ENCODE data around the gene TRIP11.

DNA sequence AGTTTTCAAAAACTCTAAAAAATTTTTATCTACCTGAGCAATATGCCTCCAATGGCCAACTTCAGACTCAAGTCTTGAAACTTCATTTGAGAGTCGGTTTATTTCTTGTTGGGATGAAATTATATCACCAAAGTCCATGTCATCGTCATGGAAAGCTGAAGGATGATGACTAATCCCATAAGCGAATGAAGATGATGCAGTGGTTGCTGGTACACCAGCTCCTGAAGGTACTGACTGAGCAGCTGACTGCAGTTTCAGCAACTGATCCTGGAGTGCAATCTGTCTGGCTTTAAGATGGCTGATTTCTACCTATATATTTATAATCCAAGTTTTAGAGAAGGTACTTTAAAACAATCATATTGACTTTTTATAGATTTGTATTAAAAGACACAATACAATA, 18.3 kb downstream of the TRIP11 start:
- no peak for TF ChIP-seq SYNCRIP (IDR thresholded peaks at IDR 0.05; ENCODE audit: insufficient read depth, low read depth, low read length)
- TF ChIP-seq POLR2A (IDR thresholded peaks at IDR 0.05; ENCODE audit: insufficient read depth in 1 of 2, low read depth in 2 of 2, low read length in 2 of 2), result no peak
- TF ChIP-seq, protein P1, sequence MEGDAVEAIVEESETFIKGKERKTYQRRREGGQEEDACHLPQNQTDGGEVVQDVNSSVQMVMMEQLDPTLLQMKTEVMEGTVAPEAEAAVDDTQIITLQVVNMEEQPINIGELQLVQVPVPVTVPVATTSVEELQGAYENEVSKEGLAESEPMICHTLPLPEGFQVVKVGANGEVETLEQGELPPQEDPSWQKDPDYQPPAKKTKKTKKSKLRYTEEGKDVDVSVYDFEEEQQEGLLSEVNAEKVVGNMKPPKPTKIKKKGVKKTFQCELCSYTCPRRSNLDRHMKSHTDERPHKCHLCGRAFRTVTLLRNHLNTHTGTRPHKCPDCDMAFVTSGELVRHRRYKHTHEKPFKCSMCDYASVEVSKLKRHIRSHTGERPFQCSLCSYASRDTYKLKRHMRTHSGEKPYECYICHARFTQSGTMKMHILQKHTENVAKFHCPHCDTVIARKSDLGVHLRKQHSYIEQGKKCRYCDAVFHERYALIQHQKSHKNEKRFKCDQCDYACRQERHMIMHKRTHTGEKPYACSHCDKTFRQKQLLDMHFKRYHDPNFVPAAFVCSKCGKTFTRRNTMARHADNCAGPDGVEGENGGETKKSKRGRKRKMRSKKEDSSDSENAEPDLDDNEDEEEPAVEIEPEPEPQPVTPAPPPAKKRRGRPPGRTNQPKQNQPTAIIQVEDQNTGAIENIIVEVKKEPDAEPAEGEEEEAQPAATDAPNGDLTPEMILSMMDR (CRISPR knock-in tag; IDR thresholded peaks at IDR 0.05), result no peak
- TF ChIP-seq, protein P2, sequence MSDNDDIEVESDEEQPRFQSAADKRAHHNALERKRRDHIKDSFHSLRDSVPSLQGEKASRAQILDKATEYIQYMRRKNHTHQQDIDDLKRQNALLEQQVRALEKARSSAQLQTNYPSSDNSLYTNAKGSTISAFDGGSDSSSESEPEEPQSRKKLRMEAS (IDR thresholded peaks at IDR 0.05), result no peak
- no peak for TF ChIP-seq CHD2 (IDR thresholded peaks at IDR 0.05; ENCODE audit: low read depth, low read length)
- TF ChIP-seq, protein P3, sequence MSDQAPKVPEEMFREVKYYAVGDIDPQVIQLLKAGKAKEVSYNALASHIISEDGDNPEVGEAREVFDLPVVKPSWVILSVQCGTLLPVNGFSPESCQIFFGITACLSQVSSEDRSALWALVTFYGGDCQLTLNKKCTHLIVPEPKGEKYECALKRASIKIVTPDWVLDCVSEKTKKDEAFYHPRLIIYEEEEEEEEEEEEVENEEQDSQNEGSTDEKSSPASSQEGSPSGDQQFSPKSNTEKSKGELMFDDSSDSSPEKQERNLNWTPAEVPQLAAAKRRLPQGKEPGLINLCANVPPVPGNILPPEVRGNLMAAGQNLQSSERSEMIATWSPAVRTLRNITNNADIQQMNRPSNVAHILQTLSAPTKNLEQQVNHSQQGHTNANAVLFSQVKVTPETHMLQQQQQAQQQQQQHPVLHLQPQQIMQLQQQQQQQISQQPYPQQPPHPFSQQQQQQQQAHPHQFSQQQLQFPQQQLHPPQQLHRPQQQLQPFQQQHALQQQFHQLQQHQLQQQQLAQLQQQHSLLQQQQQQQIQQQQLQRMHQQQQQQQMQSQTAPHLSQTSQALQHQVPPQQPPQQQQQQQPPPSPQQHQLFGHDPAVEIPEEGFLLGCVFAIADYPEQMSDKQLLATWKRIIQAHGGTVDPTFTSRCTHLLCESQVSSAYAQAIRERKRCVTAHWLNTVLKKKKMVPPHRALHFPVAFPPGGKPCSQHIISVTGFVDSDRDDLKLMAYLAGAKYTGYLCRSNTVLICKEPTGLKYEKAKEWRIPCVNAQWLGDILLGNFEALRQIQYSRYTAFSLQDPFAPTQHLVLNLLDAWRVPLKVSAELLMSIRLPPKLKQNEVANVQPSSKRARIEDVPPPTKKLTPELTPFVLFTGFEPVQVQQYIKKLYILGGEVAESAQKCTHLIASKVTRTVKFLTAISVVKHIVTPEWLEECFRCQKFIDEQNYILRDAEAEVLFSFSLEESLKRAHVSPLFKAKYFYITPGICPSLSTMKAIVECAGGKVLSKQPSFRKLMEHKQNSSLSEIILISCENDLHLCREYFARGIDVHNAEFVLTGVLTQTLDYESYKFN (CRISPR knock-in tag; conservative IDR thresholded peaks at IDR 0.05), result no peak
- TF ChIP-seq, protein P4, sequence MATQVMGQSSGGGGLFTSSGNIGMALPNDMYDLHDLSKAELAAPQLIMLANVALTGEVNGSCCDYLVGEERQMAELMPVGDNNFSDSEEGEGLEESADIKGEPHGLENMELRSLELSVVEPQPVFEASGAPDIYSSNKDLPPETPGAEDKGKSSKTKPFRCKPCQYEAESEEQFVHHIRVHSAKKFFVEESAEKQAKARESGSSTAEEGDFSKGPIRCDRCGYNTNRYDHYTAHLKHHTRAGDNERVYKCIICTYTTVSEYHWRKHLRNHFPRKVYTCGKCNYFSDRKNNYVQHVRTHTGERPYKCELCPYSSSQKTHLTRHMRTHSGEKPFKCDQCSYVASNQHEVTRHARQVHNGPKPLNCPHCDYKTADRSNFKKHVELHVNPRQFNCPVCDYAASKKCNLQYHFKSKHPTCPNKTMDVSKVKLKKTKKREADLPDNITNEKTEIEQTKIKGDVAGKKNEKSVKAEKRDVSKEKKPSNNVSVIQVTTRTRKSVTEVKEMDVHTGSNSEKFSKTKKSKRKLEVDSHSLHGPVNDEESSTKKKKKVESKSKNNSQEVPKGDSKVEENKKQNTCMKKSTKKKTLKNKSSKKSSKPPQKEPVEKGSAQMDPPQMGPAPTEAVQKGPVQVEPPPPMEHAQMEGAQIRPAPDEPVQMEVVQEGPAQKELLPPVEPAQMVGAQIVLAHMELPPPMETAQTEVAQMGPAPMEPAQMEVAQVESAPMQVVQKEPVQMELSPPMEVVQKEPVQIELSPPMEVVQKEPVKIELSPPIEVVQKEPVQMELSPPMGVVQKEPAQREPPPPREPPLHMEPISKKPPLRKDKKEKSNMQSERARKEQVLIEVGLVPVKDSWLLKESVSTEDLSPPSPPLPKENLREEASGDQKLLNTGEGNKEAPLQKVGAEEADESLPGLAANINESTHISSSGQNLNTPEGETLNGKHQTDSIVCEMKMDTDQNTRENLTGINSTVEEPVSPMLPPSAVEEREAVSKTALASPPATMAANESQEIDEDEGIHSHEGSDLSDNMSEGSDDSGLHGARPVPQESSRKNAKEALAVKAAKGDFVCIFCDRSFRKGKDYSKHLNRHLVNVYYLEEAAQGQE (IDR thresholded peaks at IDR 0.05; ENCODE audit: borderline replicate concordance in 1 of 2, low read depth in 1 of 2, low read length in 2 of 2), result no peak

Data from HepG2 (cell line).